ENCODE measurements around the gene PLEKHG5. TPM values are rescaled to one million over a fixed set of nuclear protein-coding genes. Genes with fewer than 3 reads are reported as not detected.

The PLEKHG5 gene
- total RNA-seq, 1 donor from 2014 or later = 32.4 TPM

DNA sequence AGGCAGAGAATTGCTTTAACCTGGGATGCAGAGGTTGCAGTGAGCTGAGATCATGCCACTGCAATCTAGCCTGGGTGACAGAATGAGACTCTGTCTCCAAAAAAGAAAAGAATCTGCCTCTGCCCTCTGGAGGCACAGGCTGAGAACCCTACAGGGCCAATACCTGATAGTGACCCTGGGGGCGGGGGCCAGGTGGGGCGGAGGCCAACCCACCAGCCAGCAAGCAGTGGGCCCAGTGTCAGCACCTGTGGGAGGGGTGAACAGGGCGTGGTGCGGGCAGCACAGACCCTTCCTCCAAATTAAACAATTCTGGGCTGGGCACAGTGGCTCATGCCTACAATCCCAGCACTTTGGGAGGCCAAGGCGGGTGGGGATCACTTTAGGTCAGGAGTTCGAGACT, 19.0 kb upstream of the PLEKHG5 start:
- TF ChIP-seq, protein P1, sequence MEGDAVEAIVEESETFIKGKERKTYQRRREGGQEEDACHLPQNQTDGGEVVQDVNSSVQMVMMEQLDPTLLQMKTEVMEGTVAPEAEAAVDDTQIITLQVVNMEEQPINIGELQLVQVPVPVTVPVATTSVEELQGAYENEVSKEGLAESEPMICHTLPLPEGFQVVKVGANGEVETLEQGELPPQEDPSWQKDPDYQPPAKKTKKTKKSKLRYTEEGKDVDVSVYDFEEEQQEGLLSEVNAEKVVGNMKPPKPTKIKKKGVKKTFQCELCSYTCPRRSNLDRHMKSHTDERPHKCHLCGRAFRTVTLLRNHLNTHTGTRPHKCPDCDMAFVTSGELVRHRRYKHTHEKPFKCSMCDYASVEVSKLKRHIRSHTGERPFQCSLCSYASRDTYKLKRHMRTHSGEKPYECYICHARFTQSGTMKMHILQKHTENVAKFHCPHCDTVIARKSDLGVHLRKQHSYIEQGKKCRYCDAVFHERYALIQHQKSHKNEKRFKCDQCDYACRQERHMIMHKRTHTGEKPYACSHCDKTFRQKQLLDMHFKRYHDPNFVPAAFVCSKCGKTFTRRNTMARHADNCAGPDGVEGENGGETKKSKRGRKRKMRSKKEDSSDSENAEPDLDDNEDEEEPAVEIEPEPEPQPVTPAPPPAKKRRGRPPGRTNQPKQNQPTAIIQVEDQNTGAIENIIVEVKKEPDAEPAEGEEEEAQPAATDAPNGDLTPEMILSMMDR (IDR thresholded peaks at IDR 0.05) = no peak
- peaks cover 27% of the 10 kb centered on the region for H3K4me1 Mint-ChIP-seq (ENCODE audit: low read depth)
- H3K9me3 Mint-ChIP-seq (ENCODE audit: low read depth) = no peaks in the 10 kb centered on the region
- H3K36me3 Mint-ChIP-seq (ENCODE audit: low read depth) = no peaks in the 10 kb centered on the region
- H3K27ac Mint-ChIP-seq (ENCODE audit: unreplicated experiment) = no peak overlapping the region
- H3K4me3 Mint-ChIP-seq (ENCODE audit: unreplicated experiment) = no peak overlapping the region
- no peaks in the 10 kb centered on the region for H3K27me3 Mint-ChIP-seq (ENCODE audit: low read depth)
- no peak for DNase-seq (ENCODE audit: low spot score)

DNA sequence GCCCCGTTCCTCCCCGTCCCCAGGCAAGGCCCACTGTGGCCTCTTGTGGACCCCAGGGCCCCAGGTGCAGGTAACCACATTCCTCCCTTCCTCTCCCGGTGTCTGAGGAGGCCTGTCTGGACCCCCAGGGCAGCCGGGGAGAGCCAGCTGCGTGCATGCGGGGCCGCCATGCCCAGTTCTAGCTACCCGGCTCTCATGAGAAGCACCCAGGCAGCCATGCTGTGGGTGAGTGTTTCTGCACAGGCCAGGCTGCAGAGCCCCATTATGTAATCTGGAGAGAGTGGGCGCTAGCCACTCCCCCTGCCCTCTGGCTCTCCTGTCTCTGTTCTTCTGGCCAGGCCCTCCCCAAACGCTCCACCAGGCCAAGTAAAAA, 18.4 kb upstream of the PLEKHG5 start:
- H3K4me3 Mint-ChIP-seq (ENCODE audit: unreplicated experiment) = no peak overlapping the region
- H3K36me3 Mint-ChIP-seq (ENCODE audit: low read depth) = no peaks in the 10 kb centered on the region
- peaks cover 27% of the 10 kb centered on the region for H3K4me1 Mint-ChIP-seq (ENCODE audit: low read depth)
- no peak overlapping the region for H3K27ac Mint-ChIP-seq (ENCODE audit: unreplicated experiment)
- TF ChIP-seq, protein P1 (IDR thresholded peaks at IDR 0.05) = no peak
- no peaks in the 10 kb centered on the region for H3K9me3 Mint-ChIP-seq (ENCODE audit: low read depth)
- DNase-seq (ENCODE audit: low spot score) = no peak
- no peaks in the 10 kb centered on the region for H3K27me3 Mint-ChIP-seq (ENCODE audit: low read depth)

DNA sequence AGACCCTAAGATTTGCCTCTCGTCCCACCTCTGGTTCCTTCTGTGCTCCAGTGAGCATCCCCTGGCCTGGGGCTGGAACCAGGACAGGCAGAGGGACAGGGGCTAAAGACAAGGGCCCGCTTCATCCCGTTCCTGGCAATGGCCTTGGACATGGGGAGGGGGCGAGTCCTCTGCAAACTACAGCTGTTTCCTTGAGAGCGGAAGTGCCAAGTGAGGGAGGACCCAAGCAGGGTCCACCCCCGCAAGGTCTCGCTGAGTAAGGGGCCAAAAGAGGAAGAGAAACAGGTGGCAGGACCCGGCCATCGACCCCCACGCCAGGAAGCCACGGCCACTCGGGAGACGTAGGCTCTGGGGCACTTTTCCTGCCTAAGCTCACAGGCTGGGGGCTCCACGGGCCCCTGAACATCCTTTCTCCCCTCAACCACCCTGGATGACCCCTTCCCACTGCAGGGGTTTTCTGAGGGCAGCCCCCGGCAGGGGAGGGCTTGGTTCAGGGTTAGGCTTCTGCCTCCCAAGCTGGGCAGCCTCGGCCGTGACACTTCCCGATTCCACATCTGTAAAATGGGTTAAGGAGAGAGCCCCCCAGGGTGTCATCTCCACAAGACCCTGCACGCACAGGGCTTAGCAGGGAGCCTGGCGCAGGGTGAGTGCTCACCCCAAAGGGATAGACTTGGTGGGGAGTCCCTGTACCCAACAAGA, 17.9 kb upstream of the PLEKHG5 start:
- no peaks in the 10 kb centered on the region for H3K27me3 Mint-ChIP-seq (ENCODE audit: low read depth)
- no peak overlapping the region for H3K27ac Mint-ChIP-seq (ENCODE audit: unreplicated experiment)
- H3K36me3 Mint-ChIP-seq (ENCODE audit: low read depth) = no peaks in the 10 kb centered on the region
- TF ChIP-seq, protein P1 (IDR thresholded peaks at IDR 0.05) = no peak
- peaks cover 27% of the 10 kb centered on the region for H3K4me1 Mint-ChIP-seq (ENCODE audit: low read depth)
- DNase-seq (ENCODE audit: low spot score) = no peak
- no peaks in the 10 kb centered on the region for H3K9me3 Mint-ChIP-seq (ENCODE audit: low read depth)
- H3K4me3 Mint-ChIP-seq (ENCODE audit: unreplicated experiment) = no peak overlapping the region

DNA sequence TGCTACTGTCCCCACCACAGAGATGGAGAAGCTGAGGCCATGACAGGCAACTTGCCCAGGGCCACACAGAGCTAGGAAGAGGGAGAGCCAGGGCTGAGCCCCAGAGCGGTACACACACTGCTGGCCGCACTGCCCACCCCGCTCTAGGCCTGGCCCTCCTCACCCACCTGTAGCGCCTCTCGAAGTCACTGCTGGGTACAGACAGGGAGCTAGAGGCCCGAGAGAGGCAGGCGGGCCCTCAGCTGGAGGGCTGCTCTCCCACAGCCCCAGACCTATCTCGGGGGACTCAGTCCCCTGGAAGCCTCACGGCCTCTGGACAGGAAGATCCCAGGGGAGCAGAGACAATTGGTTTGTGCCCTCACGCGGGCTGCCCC, 17.3 kb upstream of the PLEKHG5 start:
- H3K27ac Mint-ChIP-seq (ENCODE audit: unreplicated experiment) = no peak overlapping the region

DNA sequence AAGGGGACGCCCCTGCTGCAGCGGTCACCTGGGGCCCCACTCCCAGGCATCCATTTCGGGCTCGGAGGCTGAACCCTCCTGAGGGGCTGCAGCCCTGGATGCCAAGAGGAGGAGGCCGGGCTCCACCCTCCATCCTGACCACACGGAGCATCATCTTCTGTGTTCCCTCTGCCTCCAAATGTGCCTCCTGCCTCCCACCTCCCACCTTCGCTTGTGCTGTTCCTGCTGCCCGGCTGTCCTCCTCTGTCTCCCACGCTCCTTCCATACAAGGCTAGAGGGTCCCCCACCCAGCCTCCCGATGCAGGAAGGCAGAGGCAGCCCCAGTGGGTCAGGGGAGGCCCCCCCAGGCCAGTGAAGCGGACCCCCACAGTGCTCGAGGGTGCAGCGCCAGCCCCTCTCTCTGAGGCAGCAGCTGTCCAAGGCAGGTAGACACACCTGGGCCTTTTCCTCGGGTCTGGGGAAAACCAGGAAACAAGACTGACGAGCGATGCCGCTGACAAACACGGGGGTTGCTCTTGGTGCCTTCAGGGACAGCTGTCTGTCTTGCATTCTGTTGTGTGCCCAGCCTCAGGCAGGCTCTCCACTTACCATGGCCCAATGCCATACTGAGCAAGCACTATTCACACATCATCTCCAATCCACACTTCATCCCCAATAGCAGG, 16.8 kb upstream of the PLEKHG5 start:
- TF ChIP-seq, protein P1 (IDR thresholded peaks at IDR 0.05) = no peak
- Mint-ChIP-seq H3K36me3 (ENCODE audit: low read depth) (no peaks in the 10 kb centered on the region), H3K27me3 (ENCODE audit: low read depth) (no peaks in the 10 kb centered on the region), H3K4me3 (ENCODE audit: unreplicated experiment) (no peak overlapping the region), H3K4me1 (ENCODE audit: low read depth) (peaks cover 18% of the 10 kb centered on the region), H3K9me3 (ENCODE audit: low read depth) (no peaks in the 10 kb centered on the region), H3K27ac (ENCODE audit: unreplicated experiment) (no peak overlapping the region)
- DNase-seq (ENCODE audit: low spot score) = no peak

More for the DNA sequence above, 17.3 kb upstream of the PLEKHG5 start:
- no peaks in the 10 kb centered on the region for H3K27me3 Mint-ChIP-seq (ENCODE audit: low read depth)
- H3K4me3 Mint-ChIP-seq (ENCODE audit: unreplicated experiment) = no peak overlapping the region
- H3K36me3 Mint-ChIP-seq (ENCODE audit: low read depth) = no peaks in the 10 kb centered on the region
- TF ChIP-seq, protein P1 (IDR thresholded peaks at IDR 0.05) = no peak
- DNase-seq (ENCODE audit: low spot score) = no peak
- H3K4me1 Mint-ChIP-seq (ENCODE audit: low read depth) = peaks cover 23% of the 10 kb centered on the region
- no peaks in the 10 kb centered on the region for H3K9me3 Mint-ChIP-seq (ENCODE audit: low read depth)

Data from chondrocyte (in vitro differentiated cells).